Femur (tissue), 1 donor: ENCODE data around the gene ALDH6A1.
"Not testable (repeated sequence)": the region's sequence is repeated elsewhere in the genome, so short reads cannot be mapped to it uniquely, and the experiment has no call there.

Source experiments
- DNase-seq: peaks from one replicate; pipeline ENCODE4 v3.0.0-alpha.2; 2017

The ALDH6A1 gene

GRCh38 chr14:74084277-74085046, at the start of gene ALDH6A1, which contains the start of gene LIN52:
Gene ALDH6A1 (minus strand): TSS chr14:74084453. CDS start chr14:74084394, 59 bp downstream.
Gene LIN52 (plus strand): TSS chr14:74084956. CDS start chr14:74084975, 19 bp downstream.
- DNase-seq, result peak; percentile 100

- DNase-seq, result no peak
These were observed 43.4 kb upstream of the ALDH6A1 start for GRCh38 chr14:74127634-74128033.

GRCh38 chr14:74126315-74127013, 42.2 kb upstream of the ALDH6A1 start:
- no peak for DNase-seq

- DNase-seq, result not testable (repeated sequence)
These were observed 41.2 kb upstream of the ALDH6A1 start for GRCh38 chr14:74125487-74125886.

GRCh38 chr14:74111395-74112216, 27.4 kb upstream of the ALDH6A1 start:
- DNase-seq, result not testable (repeated sequence)

GRCh38 chr14:74109369-74109768, 25.1 kb upstream of the ALDH6A1 start:
- no peak for DNase-seq

- DNase-seq, result no peak
These were observed 21.1 kb upstream of the ALDH6A1 start for GRCh38 chr14:74105381-74105780.

- DNase-seq, result no peak
These were observed 5.2 kb upstream of the ALDH6A1 start for GRCh38 chr14:74089251-74090020.

GRCh38 chr14:74085828-74086227, 1.6 kb upstream of the ALDH6A1 start:
- DNase-seq, result no peak

- no peak for DNase-seq
These were observed 889 bp upstream of the ALDH6A1 start for GRCh38 chr14:74085047-74085637.

- no peak for DNase-seq
These were observed 423 bp downstream of the ALDH6A1 start for GRCh38 chr14:74083784-74084276.

GRCh38 chr14:74083161-74083560, 1.1 kb downstream of the ALDH6A1 start:
- no peak for DNase-seq

GRCh38 chr14:74081491-74081890, 2.8 kb downstream of the ALDH6A1 start:
- no peak for DNase-seq

- DNase-seq, result no peak
These were observed 3.3 kb downstream of the ALDH6A1 start for GRCh38 chr14:74080820-74081460.

- no peak for DNase-seq
These were observed 6.9 kb downstream of the ALDH6A1 start for GRCh38 chr14:74077401-74077800.

- no peak for DNase-seq
These were observed 18.3 kb downstream of the ALDH6A1 start for GRCh38 chr14:74065746-74066575.

- DNase-seq, result no peak
These were observed 19.4 kb downstream of the ALDH6A1 start for GRCh38 chr14:74064883-74065282.

- DNase-seq, result no peak
These were observed 19.8 kb downstream of the ALDH6A1 start for GRCh38 chr14:74064426-74064825.

GRCh38 chr14:74062809-74063150, 21.5 kb downstream of the ALDH6A1 start:
- DNase-seq, result no peak

- DNase-seq, result no peak
These were observed 34.3 kb downstream of the ALDH6A1 start for GRCh38 chr14:74049876-74050495.
